ENCODE measurements around the gene QRICH2.
A peak's percentile ranks its signal among the peaks of the same experiment; 100 is the strongest.

DNA sequence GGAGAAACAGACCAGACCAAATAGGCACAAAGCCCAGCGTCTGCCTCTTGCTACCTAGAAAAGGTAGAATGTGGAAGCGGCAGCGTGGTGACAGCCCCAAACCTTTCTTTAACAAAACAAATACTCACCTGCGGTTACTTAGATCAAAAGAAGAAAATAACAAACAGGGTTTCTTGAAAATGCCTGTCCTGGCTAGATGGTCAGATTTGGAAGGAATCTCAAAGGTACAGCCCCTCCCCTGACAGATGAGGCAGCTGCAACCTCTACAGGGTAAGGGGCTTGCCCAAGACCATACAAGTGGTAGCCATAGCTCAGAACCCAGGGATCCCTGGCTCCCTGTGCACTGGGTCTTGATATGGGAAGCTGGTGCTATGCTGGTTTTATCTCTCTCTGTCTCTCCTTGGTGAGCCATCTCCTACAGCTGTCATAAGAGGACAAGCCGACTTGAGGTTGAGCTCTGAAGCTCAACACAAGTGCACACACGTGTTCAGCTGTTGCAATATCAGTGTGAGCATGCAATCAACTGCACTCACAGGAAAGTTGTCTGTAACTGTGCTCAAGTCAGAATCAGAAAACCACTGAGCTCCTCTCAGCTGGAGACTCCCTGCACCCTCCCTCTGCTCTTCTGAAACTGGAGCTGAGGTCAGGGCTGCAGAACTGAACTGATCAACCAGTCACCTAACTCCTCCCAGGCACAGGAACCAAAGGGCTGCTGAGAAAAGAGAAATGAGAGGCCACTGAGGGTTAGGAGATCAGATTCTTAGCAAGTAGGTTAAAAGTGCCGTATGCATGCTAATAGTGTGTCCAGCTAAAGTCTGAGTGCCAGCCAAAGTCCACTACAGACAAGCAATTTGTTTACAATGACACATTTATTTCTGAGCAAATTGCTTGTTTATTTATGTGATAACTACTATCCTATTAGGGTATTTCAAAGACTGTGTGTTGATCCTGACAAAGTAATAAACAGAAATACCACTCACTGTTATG is 61.7 kb downstream of the QRICH2 start:
- TF ChIP-seq, protein P1, sequence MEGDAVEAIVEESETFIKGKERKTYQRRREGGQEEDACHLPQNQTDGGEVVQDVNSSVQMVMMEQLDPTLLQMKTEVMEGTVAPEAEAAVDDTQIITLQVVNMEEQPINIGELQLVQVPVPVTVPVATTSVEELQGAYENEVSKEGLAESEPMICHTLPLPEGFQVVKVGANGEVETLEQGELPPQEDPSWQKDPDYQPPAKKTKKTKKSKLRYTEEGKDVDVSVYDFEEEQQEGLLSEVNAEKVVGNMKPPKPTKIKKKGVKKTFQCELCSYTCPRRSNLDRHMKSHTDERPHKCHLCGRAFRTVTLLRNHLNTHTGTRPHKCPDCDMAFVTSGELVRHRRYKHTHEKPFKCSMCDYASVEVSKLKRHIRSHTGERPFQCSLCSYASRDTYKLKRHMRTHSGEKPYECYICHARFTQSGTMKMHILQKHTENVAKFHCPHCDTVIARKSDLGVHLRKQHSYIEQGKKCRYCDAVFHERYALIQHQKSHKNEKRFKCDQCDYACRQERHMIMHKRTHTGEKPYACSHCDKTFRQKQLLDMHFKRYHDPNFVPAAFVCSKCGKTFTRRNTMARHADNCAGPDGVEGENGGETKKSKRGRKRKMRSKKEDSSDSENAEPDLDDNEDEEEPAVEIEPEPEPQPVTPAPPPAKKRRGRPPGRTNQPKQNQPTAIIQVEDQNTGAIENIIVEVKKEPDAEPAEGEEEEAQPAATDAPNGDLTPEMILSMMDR (IDR thresholded peaks at IDR 0.05 in 4 of 5, conservative IDR thresholded peaks at IDR 0.05 in 1 of 5), result no peak
- peak; percentile 55 to 67 for TF ChIP-seq POLR2A (IDR thresholded peaks at IDR 0.05)
